T-helper 2 cell (primary cell): ENCODE data around the gene TECTB.

Experiments
- DNase-seq, 5 experiments: peaks; one replicate each; pipeline versions ENCODE4 v3.0.0 to v3.0.0-alpha.2; 2012 to 2022

The TECTB gene

DNA sequence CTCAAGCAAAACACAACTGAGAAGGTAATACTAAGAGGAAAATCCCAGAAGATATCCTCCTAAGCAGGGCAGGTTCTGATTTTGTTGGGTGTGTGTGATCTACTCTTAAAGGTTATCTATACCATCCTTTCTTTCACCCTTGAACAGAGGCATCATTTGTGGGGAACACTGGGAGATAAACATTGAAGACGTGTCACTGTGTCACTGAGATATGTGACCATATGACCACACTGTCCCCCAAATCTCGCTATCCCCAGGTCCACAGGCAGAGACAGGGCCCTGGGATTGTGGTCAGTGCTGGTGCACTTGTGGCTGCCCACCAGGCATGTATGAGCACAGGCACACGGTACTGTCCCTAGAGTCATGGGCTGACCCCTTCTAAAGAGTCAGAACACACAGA lies 30.0 kb downstream of the TECTB start:
- no peak for DNase-seq

GRCh38 chr10:112313911-112314310 lies 30.7 kb downstream of the TECTB start:
- DNase-seq, result no peak

- peak; percentile 16 to 62 (median 61) for DNase-seq
These were observed 31.7 kb downstream of the TECTB start for GRCh38 chr10:112314822-112315474.

GRCh38 chr10:112327678-112328077 lies 44.5 kb downstream of the TECTB start:
- DNase-seq, result no peak

DNA sequence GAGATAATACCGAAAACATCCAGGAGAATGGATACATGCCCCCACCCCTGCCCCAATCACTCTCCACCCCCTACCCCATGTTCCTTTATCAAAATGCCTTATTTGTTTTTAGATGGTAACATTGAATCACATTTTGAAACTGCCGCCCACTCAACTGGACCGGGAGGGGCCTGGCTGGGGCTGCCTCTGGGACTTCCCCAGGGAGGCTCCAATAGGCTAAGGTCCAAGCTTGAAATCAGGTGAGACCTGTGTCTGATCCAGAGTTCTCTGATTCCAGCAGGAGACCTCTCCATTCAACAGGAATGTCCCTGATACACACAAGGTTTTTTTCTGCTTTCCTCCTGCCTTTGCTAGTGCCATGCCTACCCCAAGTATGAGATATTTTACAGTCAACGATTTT lies 47.0 kb downstream of the TECTB start:
- DNase-seq, result no peak

DNA sequence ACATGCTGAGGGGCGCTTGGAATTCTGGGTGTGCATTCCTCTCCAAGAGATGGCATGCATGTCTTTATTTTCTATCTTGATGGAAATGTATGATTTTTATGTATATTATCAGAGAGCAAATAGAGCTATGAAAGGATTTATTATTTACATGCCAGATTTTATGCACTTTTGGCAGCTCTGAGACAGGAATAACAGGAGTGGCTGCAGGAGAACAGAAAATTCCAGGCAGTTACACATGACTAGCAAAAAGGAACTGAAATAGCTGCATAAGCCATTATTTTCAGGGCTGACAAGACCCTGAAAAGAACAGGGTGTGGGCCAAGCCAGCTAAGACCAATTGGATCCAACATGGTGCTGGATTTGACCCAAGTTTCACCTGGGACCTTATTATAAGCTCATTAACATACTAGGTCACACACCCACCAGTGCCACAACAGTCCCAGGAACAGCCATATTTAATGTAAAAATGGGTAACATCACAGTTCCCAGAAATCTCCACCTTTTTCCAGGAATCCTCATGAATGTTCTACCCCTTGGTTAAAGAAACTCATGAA lies 47.5 kb downstream of the TECTB start:
- no peak for DNase-seq

- no peak for DNase-seq
These were observed 48.8 kb downstream of the TECTB start for GRCh38 chr10:112332022-112332421.

DNA sequence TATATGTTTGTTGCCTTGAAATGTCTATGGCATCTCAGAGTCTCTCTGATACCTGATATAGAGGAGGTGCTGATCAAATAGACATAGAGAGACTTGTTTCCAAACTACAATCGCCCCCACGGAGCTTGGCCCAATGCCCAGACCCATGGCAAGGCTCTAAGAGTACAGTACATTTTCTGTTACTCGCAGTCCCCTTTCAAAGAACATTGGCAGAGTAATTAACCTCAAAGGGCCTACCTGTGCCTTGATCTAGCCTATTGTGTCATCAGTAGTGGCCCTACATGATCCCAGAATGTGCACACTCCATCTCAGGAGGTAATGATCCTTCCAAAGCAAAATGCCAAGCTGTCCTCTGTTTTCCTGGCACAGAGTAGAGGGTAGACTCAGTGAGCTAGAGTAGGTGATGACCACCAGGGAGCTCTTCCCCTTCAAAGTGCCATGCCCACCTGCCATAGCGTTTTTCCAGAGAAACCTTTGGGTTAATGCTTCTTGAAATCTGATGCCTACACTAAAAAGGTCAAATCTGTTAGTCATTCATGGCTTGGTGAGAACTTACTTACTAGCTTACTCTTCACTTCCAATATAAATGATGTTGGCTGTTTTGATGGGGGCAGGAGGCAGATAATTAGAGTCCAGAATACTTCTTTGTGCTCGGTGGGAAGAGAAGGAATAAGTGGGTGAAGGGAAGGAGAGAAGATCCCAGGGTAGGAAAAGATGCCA lies 49.5 kb downstream of the TECTB start:
- no peak for DNase-seq

- DNase-seq, result no peak
These were observed 50.3 kb downstream of the TECTB start for GRCh38 chr10:112333452-112333851.

GRCh38 chr10:112335111-112335867 lies 52.1 kb downstream of the TECTB start:
- DNase-seq, result no peak

GRCh38 chr10:112335868-112336265 lies 52.7 kb downstream of the TECTB start:
- DNase-seq, result no peak

DNA sequence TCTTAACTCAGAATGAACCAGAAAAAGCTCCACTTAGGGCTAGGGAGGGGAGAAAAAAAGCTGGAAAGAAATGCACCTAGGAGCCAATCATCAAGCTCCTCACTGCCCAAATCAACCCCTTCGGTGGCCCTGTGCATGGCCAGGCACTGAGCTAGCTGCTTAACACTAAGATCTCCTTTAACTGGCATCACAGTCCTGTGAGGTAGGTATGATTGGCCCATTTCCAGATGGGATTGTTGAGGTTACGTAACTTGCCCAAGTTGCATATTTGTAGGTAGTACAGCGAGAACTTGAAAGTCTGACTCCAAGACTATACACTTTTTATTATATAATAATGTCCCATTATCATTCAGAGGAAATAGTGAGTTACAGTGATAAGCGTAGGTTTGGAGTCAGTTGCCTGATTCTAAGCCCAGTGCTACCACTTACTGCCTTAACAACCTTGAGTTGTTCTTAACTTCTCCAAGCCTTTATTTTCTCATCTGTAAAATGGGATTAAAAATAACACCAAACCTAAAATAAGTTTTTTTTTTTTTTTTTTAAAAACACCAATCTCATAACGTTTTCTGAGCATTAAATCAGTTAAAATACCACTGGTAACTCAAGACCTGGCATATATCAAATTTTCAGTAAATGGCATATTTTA lies 53.5 kb downstream of the TECTB start:
- DNase-seq, result no peak

DNA sequence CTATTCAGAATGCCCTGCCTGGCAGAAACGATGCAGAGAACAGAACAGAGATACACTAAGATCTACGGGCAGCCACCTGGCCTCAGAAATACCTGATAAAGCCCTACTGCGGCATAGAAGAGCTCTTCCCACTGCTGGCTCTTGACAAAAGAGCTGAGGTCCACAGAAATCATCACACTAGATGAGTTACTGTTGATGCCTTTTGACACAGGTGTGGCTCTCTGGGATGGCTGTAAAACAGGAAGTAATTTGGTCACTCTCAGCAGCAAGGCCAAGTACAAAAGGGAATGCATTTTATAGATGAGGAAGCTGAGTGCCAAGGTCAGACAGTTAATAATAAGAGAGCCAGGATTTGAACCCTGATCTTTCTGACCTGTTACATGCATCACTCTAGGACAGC lies 55.8 kb downstream of the TECTB start:
- DNase-seq, result no peak

DNA sequence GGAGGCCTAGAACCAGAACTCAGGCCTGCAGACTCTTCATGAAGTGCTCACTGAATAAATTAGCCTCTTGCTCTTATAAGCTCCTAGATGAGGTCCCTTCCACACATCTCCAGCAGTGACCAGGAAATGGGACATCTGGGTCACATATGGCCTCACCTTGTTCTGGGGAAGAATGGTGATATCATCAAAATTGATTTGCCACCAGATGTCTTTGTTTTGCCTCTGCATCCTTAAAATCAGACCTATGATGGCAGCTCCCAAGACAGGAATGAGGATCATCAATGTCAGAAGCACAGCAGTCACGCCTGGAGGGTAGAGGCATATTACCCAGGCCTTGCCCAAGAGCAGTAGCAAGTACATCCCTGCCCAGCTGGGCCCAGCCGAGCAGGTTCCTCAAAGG lies 57.4 kb downstream of the TECTB start:
- DNase-seq, result no peak

GRCh38 chr10:112343056-112343806 lies 60.0 kb downstream of the TECTB start:
- DNase-seq, result no peak

GRCh38 chr10:112344261-112344660 lies 61.1 kb downstream of the TECTB start:
- DNase-seq, result no peak

DNA sequence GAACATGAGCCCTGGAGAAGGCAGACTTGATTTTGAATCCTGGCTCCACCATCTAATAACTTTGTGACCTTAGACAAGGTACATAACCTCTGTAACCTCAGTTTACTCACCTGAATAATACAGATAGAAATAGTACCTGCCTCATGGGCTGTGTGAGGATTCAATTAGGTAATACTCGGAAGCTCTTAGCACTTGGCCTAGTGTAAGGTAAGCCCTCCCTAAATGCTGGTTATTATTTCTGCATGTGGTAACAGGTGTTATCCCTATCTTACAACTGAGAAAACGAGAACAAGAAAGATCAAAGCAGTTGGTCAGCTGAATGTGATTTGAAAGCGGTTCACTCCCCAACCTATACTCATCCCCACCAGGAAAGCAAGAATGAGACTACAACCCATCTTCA lies 62.0 kb downstream of the TECTB start:
- DNase-seq, result no peak

- DNase-seq, result no peak
These were observed 62.5 kb downstream of the TECTB start for GRCh38 chr10:112345743-112346142.

DNA sequence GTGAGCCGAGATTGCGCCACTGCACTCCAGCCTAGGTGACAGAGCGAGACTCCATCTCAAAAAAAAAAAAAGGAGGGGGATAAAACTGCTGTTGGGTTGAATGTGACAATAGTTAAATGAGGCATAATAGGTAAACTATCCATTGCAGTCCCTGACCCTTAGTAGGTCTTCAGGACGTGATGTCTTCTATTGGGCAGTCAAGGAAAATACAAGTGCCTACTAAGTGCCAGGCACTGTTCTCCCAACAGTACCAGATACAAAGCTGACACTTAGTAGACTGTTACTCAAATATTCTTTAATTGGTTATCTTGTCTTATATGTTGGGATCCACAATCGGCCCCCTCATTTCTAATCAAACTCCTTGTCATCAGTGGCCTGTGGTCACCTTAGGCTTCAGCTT lies 63.6 kb downstream of the TECTB start:
- DNase-seq, result no peak

GRCh38 chr10:112347709-112348671 lies 64.8 kb downstream of the TECTB start:
- DNase-seq, result no peak

- no peak for DNase-seq
These were observed 65.6 kb downstream of the TECTB start for GRCh38 chr10:112348759-112349158.
